ENCODE results near the gene AREG. TPM values are rescaled to one million over a fixed set of nuclear protein-coding genes. Genes with fewer than 3 reads are reported as not detected.
A peak's percentile ranks its signal among the peaks of the same experiment; 100 is the strongest.

The AREG gene
- total RNA-seq, 4 donors from 2014 or later = 4.0 to 56.1 (median 22.5) TPM

DNA sequence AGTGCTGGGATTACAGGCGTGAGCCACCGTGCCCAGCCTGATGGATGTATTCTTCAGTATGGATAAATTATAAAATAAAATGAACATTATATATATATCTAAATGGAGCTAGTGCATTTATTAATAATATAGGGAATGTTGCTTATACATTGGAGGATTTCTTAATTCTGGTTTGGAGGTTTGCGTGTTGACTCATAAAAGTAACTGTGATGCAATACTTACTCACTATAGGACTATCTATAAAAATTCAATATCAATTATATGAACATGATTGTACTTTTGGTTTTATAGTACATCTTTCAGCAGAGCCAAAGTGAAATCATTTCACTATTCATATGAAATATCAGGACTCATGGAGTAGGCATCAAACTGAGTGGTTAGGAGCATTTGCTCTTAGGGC, 3.2 kb upstream of the AREG start:
- Histone ChIP-seq H3K4me1 (peaks cover 0 to 3% of the 10 kb centered on the region in 2 donors), H3K4me3 (no peak overlapping the region), H3K9me3 (no peaks in the 10 kb centered on the region), H3K27ac (no peak overlapping the region), H3K36me3 (no peaks in the 10 kb centered on the region), H3K27me3 (peaks cover 0 to 4% (median 0%) of the 10 kb centered on the region in 3 donors)
- ATAC-seq (no peak), DNase-seq (no peak)
- intact Hi-C loops (cut with DNase I; ENCODE audit: low total_unique reads) (no loop called here), in situ Hi-C loops (cut with MboI; ENCODE audit: low sequenced_read_pairs in 4 of 4) (no loop called here)
- no peak for TF ChIP-seq POLR2A (IDR thresholded peaks at IDR 0.05)
- TF ChIP-seq, protein P1, sequence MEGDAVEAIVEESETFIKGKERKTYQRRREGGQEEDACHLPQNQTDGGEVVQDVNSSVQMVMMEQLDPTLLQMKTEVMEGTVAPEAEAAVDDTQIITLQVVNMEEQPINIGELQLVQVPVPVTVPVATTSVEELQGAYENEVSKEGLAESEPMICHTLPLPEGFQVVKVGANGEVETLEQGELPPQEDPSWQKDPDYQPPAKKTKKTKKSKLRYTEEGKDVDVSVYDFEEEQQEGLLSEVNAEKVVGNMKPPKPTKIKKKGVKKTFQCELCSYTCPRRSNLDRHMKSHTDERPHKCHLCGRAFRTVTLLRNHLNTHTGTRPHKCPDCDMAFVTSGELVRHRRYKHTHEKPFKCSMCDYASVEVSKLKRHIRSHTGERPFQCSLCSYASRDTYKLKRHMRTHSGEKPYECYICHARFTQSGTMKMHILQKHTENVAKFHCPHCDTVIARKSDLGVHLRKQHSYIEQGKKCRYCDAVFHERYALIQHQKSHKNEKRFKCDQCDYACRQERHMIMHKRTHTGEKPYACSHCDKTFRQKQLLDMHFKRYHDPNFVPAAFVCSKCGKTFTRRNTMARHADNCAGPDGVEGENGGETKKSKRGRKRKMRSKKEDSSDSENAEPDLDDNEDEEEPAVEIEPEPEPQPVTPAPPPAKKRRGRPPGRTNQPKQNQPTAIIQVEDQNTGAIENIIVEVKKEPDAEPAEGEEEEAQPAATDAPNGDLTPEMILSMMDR (IDR thresholded peaks at IDR 0.05 in 4 of 5, conservative IDR thresholded peaks at IDR 0.05 in 1 of 5) = no peak

DNA sequence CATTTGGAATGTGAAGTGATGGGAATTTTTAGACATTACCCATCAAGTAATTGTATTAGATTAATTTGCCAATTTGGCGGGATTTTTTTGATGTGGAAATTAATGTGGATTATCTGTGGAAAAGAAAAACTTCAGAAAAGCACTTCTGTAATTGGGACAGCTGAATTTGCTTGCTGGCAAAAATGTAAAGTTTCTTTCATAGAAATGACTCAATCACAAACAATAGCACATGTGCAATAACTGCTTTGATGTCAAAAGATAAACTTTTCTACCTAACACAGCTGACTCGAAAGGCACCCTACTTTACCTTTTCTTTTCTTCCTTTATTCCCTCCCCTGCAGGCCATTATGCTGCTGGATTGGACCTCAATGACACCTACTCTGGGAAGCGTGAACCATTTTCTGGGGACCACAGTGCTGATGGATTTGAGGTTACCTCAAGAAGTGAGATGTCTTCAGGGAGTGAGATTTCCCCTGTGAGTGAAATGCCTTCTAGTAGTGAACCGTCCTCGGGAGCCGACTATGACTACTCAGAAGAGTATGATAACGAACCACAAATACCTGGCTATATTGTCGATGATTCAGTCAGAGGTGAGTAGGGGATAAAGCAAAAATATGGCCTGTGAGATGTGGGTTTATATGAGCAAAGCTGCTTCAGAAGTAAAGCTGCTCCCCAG, 1.4 kb downstream of the AREG start:
- in situ Hi-C loops (cut with MboI; ENCODE audit: low sequenced_read_pairs in 4 of 4) = no loop called here

DNA sequence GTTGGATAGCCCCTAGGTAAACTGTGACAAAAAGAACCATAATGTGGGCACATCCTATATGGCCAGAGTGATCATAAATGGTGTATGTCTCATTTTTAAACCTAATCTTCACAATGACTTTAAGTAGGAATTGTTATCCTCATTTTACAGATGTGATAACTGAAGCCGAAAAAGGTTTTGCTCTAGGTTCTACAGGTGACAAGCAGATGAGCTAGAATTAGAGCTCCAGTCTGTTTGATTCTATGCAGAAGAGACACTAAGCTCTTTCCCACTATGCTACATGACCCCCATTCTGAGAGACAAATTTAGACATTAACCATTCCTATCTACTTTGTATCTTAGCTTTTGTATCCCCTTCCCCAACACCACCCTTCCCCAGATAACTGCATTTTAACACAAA, 2.0 kb downstream of the AREG start:
- in situ Hi-C loops (cut with MboI; ENCODE audit: low sequenced_read_pairs in 4 of 4) (no loop called here), intact Hi-C loops (cut with DNase I; ENCODE audit: low total_unique reads) (loop anchor here (5.0 kb wide), 1 partner anchor 70 kb away; no protein-coding TSS in a partner anchor)
- Histone ChIP-seq H3K36me3 (no peaks in the 10 kb centered on the region), H3K27me3 (peaks cover 0 to 5% (median 0%) of the 10 kb centered on the region in 3 donors), H3K4me3 (peak overlapping the region in 1 of 4 donors; percentile 7), H3K4me1 (peaks cover 0 to 3% of the 10 kb centered on the region in 2 donors), H3K9me3 (no peaks in the 10 kb centered on the region), H3K27ac (no peak overlapping the region)
- no peak for DNase-seq
- no peak for ATAC-seq
- no peak for TF ChIP-seq POLR2A (IDR thresholded peaks at IDR 0.05)

More for the DNA sequence above, 1.4 kb downstream of the AREG start:
- Histone ChIP-seq H3K4me1 (peaks cover 0 to 3% of the 10 kb centered on the region in 2 donors), H3K36me3 (no peaks in the 10 kb centered on the region), H3K9me3 (no peaks in the 10 kb centered on the region), H3K27ac (no peak overlapping the region), H3K4me3 (peak overlapping the region in 1 of 4 donors; percentile 2), H3K27me3 (peaks cover 0 to 5% (median 0%) of the 10 kb centered on the region in 3 donors)
- intact Hi-C loops (cut with DNase I; ENCODE audit: low total_unique reads) = loop anchor here (5.0 kb wide), 1 partner anchor 69 kb away; no protein-coding TSS in a partner anchor
- no peak for TF ChIP-seq POLR2A (IDR thresholded peaks at IDR 0.05)
- TF ChIP-seq, protein P1 (IDR thresholded peaks at IDR 0.05 in 4 of 5, conservative IDR thresholded peaks at IDR 0.05 in 1 of 5) = no peak
- ATAC-seq (no peak), DNase-seq (no peak)

DNA sequence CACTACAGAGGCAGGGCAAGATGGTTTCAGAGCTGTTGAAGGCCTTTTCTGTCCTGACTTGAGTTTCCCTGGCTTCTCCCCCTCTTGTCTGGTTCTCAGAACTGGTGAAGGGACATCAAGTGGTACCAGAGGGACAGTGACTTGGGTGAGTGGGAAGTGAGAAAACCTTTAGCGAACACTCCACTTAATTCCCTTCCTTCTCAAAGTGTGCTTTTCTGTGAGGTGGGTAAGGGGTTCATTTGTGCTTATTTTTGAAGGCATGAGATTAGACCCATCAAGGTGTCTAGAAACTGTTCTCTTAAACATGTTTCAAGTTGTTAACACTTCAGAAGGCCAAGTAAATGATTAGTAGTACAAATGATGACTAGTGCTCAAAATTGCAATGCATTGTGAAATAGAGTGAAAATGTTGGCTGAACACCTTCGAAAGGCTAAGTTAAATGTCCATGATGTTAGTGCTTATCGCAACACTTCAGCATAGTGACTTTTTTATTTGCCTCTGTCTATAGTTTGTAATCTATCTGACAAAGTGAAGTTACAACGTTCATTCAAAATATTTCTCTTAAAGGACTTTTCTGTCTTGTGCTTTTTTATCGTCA, 2.8 kb downstream of the AREG start:
- Histone ChIP-seq H3K36me3 (no peaks in the 10 kb centered on the region), H3K4me1 (peaks cover 0 to 3% of the 10 kb centered on the region in 2 donors), H3K4me3 (no peak overlapping the region), H3K27ac (no peak overlapping the region), H3K27me3 (peaks cover 0 to 5% (median 0%) of the 10 kb centered on the region in 3 donors), H3K9me3 (no peaks in the 10 kb centered on the region)
- TF ChIP-seq, protein P1 (IDR thresholded peaks at IDR 0.05 in 4 of 5, conservative IDR thresholded peaks at IDR 0.05 in 1 of 5) = no peak
- TF ChIP-seq POLR2A (IDR thresholded peaks at IDR 0.05) = no peak
- no peak for DNase-seq
- intact Hi-C loops (cut with DNase I; ENCODE audit: low total_unique reads) = loop anchor here (5.0 kb wide), 1 partner anchor 70 kb away; no protein-coding TSS in a partner anchor
- no peak for ATAC-seq
- in situ Hi-C loops (cut with MboI; ENCODE audit: low sequenced_read_pairs in 4 of 4) = no loop called here

DNA sequence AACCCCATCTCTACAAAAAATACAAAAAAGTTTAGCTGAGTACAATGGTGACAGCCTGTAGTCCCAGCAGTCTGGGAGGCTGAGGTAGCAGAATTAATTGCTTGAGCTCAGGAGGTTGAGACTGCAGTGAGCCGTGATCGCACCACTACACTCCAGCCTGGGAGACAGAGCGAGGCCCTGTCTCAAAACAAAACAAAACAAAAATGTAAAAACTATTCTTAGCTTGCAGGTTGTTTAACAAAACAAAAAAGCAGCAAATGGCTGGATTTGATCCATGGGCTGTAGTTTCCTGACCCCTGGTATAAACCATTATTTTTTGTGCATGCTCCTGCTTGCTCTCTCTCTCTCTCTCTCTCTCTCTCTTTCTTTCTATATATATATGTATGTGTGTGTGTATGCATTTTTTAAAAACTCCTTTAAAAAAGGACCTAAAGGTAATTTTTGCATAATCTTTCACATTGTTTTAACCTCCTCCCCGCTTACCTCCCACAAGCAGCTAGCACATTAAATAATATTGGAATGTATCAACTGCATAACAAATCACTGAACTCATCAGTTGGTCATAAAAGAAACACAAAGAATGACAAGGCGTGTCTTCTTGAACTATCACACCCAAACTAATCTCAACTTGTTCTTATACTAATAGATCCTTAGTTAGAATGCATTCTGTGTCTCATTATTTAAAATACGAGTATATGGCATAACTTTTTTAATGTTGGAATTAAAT, 4.8 kb downstream of the AREG start:
- peaks cover 0 to 5% (median 0%) of the 10 kb centered on the region in 3 donors for H3K27me3 ChIP-seq
- H3K4me3 ChIP-seq = no peak overlapping the region
- in situ Hi-C loops (cut with MboI; ENCODE audit: low sequenced_read_pairs in 4 of 4) = no loop called here
- no peak for TF ChIP-seq POLR2A (IDR thresholded peaks at IDR 0.05)
- intact Hi-C loops (cut with DNase I; ENCODE audit: low total_unique reads) = loop anchor here (5.0 kb wide), 1 partner anchor 72 kb away; no protein-coding TSS in a partner anchor
- H3K36me3 ChIP-seq = no peaks in the 10 kb centered on the region
- H3K27ac ChIP-seq = no peak overlapping the region
- no peak for ATAC-seq
- H3K9me3 ChIP-seq = no peaks in the 10 kb centered on the region
- H3K4me1 ChIP-seq = peaks cover 0 to 3% of the 10 kb centered on the region in 2 donors
- DNase-seq = no peak

Data from gastrocnemius medialis (tissue), 4 donors.